GM12872 (cell line): ENCODE data around the gene TRIP12.

Experiments used
- CTCF ChIP-seq: IDR thresholded peaks from 3 replicates; pipeline ENCODE4 v1.5.1; 2011; ENCODE audit warnings: low read depth, mild to moderate bottlenecking, low read length, moderate library complexity; ENCODE audit not compliant: insufficient read depth

Gene TRIP12

GRCh38 chr2:229774237-229774636 lies 147.6 kb downstream of the TRIP12 start:
- no peak for TF ChIP-seq CTCF

GRCh38 chr2:229768235-229768634 lies 153.6 kb downstream of the TRIP12 start:
- TF ChIP-seq CTCF: no peak

GRCh38 chr2:229765721-229766120 lies 156.1 kb downstream of the TRIP12 start:
- no peak for TF ChIP-seq CTCF

- no peak for TF ChIP-seq CTCF
Observed at GRCh38 chr2:229761663-229762062, 160.1 kb downstream of the TRIP12 start.

- no peak for TF ChIP-seq CTCF
Observed at GRCh38 chr2:229752970-229753729, 168.7 kb downstream of the TRIP12 start.

- no peak for TF ChIP-seq CTCF
Observed at GRCh38 chr2:229749779-229750178, 172.0 kb downstream of the TRIP12 start.

- TF ChIP-seq CTCF: no peak
Observed at GRCh38 chr2:229748950-229749349, 172.9 kb downstream of the TRIP12 start.

- no peak for TF ChIP-seq CTCF
Observed at GRCh38 chr2:229740279-229740678, 181.5 kb downstream of the TRIP12 start.
